ENCODE measurements around the gene ZNF391.
"Not testable (repeated sequence)": the region's sequence is repeated elsewhere in the genome, so short reads cannot be mapped to it uniquely, and the experiment has no call there.

Gene ZNF391

DNA sequence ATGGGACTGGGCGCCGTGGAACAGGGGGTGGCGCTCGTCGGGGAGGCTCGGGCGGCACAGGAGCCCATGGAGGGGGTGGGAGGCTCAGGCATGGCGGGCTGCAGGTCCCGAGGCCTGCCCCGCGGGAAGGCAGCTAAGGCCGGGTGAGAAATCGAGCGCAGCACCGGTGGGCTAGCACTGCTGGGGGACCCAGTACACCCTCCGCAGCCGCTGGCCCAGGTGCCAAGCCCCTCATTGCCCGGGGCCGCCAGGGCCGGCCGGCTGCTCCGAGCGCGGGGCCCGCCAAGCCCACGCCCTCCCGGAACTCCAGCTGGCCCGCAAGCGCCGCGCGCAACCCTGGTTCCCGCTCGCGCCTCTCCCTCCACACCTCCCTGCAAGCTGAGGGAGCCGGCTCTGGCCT is 36.3 kb downstream of the ZNF391 start:
- not testable (repeated sequence) for DNase-seq

DNA sequence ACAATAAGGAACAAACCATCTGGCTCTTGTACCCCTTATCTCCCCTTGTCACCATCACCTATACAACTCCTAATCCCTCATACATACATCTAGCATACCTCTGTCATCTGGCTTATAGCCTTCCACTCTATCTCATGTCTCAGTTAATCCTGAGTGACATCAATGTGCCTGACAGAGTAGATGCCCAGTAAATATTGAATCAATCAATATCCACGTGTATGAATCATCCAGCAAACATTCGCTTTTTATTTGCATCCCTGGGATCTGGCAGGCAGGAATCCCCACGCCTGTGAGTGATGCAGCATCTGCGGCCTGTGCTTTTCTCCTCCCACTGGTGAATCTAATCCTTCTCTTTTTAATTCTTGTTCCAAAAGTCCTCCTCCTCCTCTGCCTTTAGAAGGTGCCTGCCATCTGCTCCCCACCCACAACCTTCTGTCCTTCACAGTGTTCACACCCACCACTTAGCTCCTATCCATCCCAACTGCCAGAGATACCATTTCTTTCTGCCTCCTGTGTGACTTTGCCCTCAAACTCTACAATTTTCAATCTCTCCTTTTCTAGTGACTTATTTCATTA is 37.6 kb downstream of the ZNF391 start:
- no peak for DNase-seq

DNA sequence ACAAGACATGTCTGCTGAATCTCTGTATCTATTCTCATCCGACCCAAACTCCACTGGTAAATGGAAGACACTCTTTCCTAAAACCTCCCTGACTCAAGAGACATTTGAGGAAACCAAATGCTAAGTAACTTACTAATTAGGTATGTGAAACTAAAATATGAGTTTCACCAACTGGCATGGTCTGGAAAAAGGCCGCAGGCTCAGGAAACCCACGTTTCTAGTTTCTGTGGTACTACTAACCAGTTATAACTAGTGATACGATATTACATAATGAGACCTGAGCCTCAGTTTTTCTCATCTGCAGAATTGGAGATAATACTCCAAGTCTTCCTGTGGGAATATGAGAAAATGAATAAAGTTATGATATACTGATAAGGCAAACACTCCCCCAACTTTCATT is 39.9 kb downstream of the ZNF391 start:
- no peak for DNase-seq

DNA sequence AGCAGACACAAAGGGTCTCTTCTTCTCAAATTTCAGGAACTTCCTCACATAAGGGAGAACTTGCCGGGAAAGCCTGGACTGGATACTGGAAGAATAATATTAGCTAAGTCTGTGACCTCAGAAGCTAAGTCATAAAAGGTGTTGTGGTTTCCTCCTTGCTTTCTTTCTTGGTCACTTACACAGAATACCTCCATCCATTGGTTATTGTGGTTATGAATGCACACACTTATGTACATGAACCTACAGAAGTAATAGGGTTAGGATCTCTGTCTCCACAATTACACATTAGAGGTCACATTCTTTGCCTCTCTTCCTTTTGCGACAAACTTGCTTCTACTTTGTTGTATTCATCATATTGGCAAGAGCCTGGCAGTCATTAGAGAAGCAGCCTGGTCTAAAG is 40.4 kb downstream of the ZNF391 start:
- DNase-seq = peak; percentile 5

DNA sequence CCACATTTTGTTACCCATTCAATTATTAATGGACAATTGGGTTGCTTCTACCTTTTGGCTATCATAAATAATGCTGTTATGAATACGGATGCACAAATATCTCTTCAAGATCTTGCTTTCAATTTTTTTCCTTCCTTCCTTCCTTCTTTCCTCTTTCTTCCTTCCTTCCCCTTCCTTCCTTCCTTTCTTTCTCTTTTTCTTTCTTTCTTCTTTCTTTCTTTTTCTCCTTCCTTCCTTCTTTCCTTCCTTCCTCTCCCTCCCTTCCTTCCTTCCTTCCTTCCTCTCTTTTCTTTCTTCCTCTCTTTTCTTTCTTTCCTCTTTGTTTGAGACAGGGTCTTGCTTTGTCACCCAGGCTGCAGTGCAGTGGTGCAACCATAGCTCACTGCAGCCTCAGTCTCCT is 45.2 kb downstream of the ZNF391 start:
- no peak for DNase-seq

DNA sequence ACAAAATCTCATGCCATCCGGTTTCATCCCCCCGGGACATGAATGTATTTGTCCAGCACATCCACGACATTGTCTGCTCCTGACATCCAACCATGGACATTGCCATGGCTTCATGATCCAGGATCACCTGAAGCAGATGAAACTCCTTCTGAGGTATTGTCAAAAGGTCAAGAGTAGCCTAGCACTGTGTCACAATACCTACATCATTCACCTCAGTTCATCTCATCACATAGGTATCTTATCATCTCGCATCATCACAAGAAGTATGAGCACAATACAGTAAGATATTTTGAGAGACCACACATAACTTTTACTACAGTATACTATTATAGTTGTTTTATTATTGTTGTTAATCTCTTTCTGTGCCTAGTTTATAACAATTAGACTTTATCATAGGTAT is 50.8 kb downstream of the ZNF391 start:
- DNase-seq = no peak

DNA sequence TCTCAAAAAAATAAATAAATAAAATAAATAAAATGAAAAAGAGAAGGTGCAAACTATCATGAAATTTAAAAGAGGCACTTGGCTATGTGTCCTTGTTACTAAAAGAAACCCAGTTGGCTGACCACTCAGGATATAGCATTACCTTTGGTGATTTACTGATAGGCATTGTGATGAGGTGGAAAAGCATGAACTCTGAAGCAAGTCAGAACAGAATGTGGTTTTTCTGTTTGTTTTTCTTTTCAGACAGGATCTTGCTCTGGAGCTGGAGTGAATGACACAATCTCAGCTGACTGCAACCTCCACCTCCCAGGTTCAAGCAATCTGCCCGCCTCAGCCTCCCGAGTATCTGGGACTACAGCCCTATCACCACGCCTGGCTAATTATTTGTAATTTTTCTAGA is 52.4 kb downstream of the ZNF391 start:
- DNase-seq = no peak

DNA sequence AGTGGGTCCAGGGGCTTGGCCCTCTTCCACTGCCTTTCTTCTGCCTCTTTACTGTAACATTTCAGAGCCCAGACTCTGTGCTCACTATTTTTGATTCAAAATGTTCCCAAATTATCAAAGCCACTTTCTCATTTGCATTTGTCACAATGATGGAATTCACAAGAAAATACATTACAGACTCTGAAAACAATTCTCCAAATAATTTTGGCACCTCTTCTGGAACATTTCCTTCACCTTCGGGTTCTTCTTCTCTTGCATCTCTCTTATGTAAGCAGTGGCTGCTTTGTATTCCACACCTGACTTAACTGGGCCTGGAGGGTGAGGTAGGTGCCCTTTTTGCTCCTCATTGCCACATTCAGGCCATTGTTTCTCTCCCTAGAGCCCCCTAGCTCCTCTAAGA is 54.4 kb downstream of the ZNF391 start:
- no peak for DNase-seq

DNA sequence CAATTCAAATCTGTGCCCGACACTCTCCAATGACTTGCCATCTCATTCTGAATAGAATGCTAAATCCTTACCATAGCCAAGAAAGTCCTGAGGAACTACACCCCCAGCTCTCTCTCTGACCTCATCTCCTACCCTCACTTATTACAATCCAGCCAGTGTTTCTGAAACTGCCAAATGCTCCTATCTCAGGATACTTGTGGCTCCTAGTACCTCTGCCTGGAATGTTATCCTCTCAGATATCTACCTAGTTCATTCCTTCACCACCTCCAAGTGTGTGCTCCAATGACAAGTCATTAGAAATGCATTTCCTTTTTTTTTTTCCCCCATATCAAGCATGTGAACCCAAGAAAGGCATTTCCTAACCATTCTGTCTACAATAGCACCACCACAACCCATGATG is 59.9 kb downstream of the ZNF391 start:
- no peak for DNase-seq

DNA sequence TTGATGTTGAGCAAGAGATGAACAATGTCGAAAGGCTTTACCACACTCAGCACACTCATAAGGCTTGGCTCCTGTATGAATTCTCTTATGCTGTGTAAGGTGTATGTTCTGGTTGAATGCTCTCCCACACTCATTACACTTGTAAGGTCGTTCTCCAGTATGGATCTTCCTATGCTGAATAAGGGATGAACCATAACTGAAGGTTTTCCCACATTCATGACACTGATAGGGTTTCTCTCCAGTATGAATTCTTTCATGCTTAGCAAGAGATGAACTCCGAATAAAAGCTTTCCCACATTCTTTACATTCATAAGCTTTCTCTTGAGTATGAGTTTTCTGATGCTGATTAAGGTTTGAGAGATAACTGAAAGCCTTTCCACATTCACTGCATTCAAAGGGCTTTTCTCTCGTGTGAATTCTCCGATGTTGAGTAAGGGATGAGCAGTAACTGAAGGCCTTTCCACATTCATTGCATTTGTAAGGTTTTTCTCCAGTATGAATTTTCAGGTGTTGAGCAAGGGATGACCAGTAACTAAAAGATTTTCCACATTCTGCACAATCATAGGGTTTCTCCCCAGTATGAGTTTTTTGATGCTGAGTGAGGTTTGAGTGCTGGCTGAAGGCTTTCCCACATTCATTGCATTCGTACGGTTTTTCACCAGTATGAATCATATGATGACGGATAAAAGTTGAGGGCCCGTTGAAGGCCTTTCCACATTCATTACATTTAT is 63.3 kb downstream of the ZNF391 start:
- no peak for DNase-seq

DNA sequence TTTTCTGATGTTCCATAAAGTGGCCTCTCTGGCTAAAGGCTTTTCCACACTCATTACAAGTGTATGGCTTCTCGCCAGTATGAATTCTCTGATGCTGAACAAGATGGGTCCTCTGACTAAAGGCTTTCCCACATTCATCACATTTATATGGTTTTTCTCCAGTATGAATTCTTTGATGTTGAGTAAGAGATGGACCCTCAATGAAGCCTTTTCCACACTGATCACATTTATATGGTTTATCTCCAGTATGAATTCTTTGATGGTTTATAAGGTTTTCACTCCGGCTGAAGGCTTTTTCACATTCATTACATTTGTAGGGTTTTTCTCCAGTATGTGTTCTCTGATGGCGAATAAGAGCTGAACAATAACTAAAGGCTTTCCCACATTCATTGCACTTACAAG is 63.9 kb downstream of the ZNF391 start:
- DNase-seq = no peak
